Cardiac muscle cell (in vitro differentiated cells and primary cell): ENCODE data around the gene UPF3A. TPM values are rescaled to one million over a fixed set of nuclear protein-coding genes. Genes with fewer than 3 reads are reported as not detected.
A peak's percentile ranks its signal among the peaks of the same experiment; 100 is the strongest.

ENCODE experiments used
- DNase-seq, 2 donors: peaks; one replicate each; pipeline versions ENCODE4 v3.0.0 to v3.0.0-alpha.2; 2010 to 2017; ENCODE audit warnings: low read depth in 1 of 2, low spot score in 1 of 2
- H3K27ac ChIP-seq: fragments of 200-600 bp; sonication (generic); 2 replicates; pipeline ENCODE4 v1.5.1; 2016
- H3K27me3 ChIP-seq: fragments of 200-600 bp; sonication (generic); 2 replicates; pipeline ENCODE4 v1.6.0; 2016; ENCODE audit warnings: control low read depth
- H3K36me3 ChIP-seq: fragments of 200-600 bp; sonication (generic); 2 replicates; pipeline ENCODE4 v1.5.1; 2016; ENCODE audit warnings: control low read depth
- H3K4me1 ChIP-seq: fragments of 200-600 bp; sonication (generic); 2 replicates; pipeline ENCODE4 v1.8.1; 2017; ENCODE audit warnings: low read depth, mild to moderate bottlenecking, mixed run types
- H3K4me3 ChIP-seq: fragments of 200-600 bp; sonication (generic); 2 replicates; pipeline ENCODE4 v1.5.1; 2016; ENCODE audit warnings: mild to moderate bottlenecking
- H3K9me3 ChIP-seq: fragments of 200-600 bp; sonication (generic); 2 replicates; pipeline ENCODE4 v1.5.1; 2017; ENCODE audit warnings: low read depth, mild to moderate bottlenecking, control low read depth
- CTCF ChIP-seq: IDR thresholded peaks from 2 replicates; pipeline ENCODE4 v1.5.1; 2012; ENCODE audit warnings: low read depth, mild to moderate bottlenecking, low read length
- polyA plus RNA-seq: library from polyadenylated mRNA; unstranded; fragments of >200 nt; fragmentation: Nextera tagmentation; extraction: Ambion mirVana; gene quantifications from 2 replicates; pipeline ENCODE4 v1.2.1, GENCODE V29; 2016
- total RNA-seq: library from RNA; depleted of rRNA; stranded (reverse); fragments of >200 nt; gene quantifications from 2 replicates; pipeline ENCODE4 v1.2.3, GENCODE V29; 2016

Gene UPF3A
- total and polyA plus RNA-seq, 2 experiments from 2014 or later: 77.9 to 92.9 TPM

GRCh38 chr13:114321256-114321655 lies 39.9 kb downstream of the UPF3A start:
- Histone ChIP-seq H3K9me3 (no peaks in the 10 kb centered on the region), H3K4me1 (peaks cover 20% of the 10 kb centered on the region), H3K36me3 (peaks cover 40% of the 10 kb centered on the region), H3K4me3 (no peak overlapping the region), H3K27ac (no peak overlapping the region), H3K27me3 (no peaks in the 10 kb centered on the region)
- TF ChIP-seq CTCF: no peak
- no peak for DNase-seq

GRCh38 chr13:114323349-114323748 lies 41.9 kb downstream of the UPF3A start:
- peaks cover 42% of the 10 kb centered on the region for H3K36me3 ChIP-seq
- H3K4me3 ChIP-seq: no peak overlapping the region
- TF ChIP-seq CTCF: no peak
- peaks cover 14% of the 10 kb centered on the region for H3K4me1 ChIP-seq
- H3K27me3 ChIP-seq: no peaks in the 10 kb centered on the region
- no peak overlapping the region for H3K27ac ChIP-seq
- DNase-seq: no peak
- H3K9me3 ChIP-seq: no peaks in the 10 kb centered on the region

- TF ChIP-seq CTCF: no peak
- H3K36me3 ChIP-seq: peaks cover 42% of the 10 kb centered on the region
- no peaks in the 10 kb centered on the region for H3K27me3 ChIP-seq
- no peaks in the 10 kb centered on the region for H3K9me3 ChIP-seq
- DNase-seq: no peak
- H3K4me1 ChIP-seq: peaks cover 6% of the 10 kb centered on the region
- no peak overlapping the region for H3K4me3 ChIP-seq
- no peak overlapping the region for H3K27ac ChIP-seq
These were observed 42.9 kb downstream of the UPF3A start for GRCh38 chr13:114324334-114324733.

GRCh38 chr13:114325729-114326128 lies 44.3 kb downstream of the UPF3A start:
- Histone ChIP-seq H3K27ac (no peak overlapping the region), H3K9me3 (no peaks in the 10 kb centered on the region), H3K4me3 (no peak overlapping the region), H3K36me3 (peaks cover 42% of the 10 kb centered on the region), H3K4me1 (no peaks in the 10 kb centered on the region), H3K27me3 (no peaks in the 10 kb centered on the region)
- no peak for TF ChIP-seq CTCF
- peak in 1 of 2 donors; percentile 81 for DNase-seq

- TF ChIP-seq CTCF: no peak
- H3K9me3 ChIP-seq: no peaks in the 10 kb centered on the region
- H3K36me3 ChIP-seq: peaks cover 30% of the 10 kb centered on the region
These were observed 46.6 kb downstream of the UPF3A start for GRCh38 chr13:114328034-114328433.

GRCh38 chr13:114328595-114328994 lies 47.2 kb downstream of the UPF3A start:
- no peak for DNase-seq
- H3K4me1 ChIP-seq: no peaks in the 10 kb centered on the region
- no peak overlapping the region for H3K27ac ChIP-seq
- no peak overlapping the region for H3K4me3 ChIP-seq
- H3K27me3 ChIP-seq: no peaks in the 10 kb centered on the region
- H3K36me3 ChIP-seq: peaks cover 24% of the 10 kb centered on the region
- H3K9me3 ChIP-seq: no peaks in the 10 kb centered on the region
- no peak for TF ChIP-seq CTCF

More at GRCh38 chr13:114328034-114328433, 46.6 kb downstream of the UPF3A start:
- DNase-seq: no peak
- Histone ChIP-seq H3K27me3 (no peaks in the 10 kb centered on the region), H3K4me3 (no peak overlapping the region), H3K4me1 (no peaks in the 10 kb centered on the region), H3K27ac (no peak overlapping the region)
